Fibroblast of peridontal ligament (primary cell): ENCODE results near the gene ARAF.
"Not testable (repeated sequence)": the region's sequence is repeated elsewhere in the genome, so short reads cannot be mapped to it uniquely, and the experiment has no call there.

Experiments
- DNase-seq: peaks from one replicate; pipeline ENCODE4 v3.0.0-alpha.2; 2010; ENCODE audit errors: extremely low read depth

ARAF gene

GRCh38 chrX:47560934-47561658, at the start of gene ARAF:
Gene ARAF (plus strand): TSS chrX:47561205. CDS start chrX:47562968, 1,763 bp downstream.
- DNase-seq: peak; percentile 99

- DNase-seq: not testable (repeated sequence)
Observed at GRCh38 chrX:47512383-47512782, 48.6 kb upstream of the ARAF start.

- not testable (repeated sequence) for DNase-seq
Observed at GRCh38 chrX:47513034-47513965, 47.7 kb upstream of the ARAF start.

- DNase-seq: no peak
Observed at GRCh38 chrX:47514533-47515235, 46.3 kb upstream of the ARAF start.

GRCh38 chrX:47515941-47516665, 44.9 kb upstream of the ARAF start:
- no peak for DNase-seq

GRCh38 chrX:47518144-47518543, 42.9 kb upstream of the ARAF start:
- no peak for DNase-seq

GRCh38 chrX:47523297-47523696, 37.7 kb upstream of the ARAF start:
- peak; percentile 65 for DNase-seq

GRCh38 chrX:47523713-47524166, 37.3 kb upstream of the ARAF start:
- DNase-seq: no peak

GRCh38 chrX:47529548-47529947, 31.5 kb upstream of the ARAF start:
- no peak for DNase-seq

- no peak for DNase-seq
Observed at GRCh38 chrX:47530049-47530448, 31.0 kb upstream of the ARAF start.

GRCh38 chrX:47539860-47540259, 21.1 kb upstream of the ARAF start:
- peak; percentile 24 for DNase-seq

- DNase-seq: peak; percentile 91
Observed at GRCh38 chrX:47540754-47541538, 20.1 kb upstream of the ARAF start.

- no peak for DNase-seq
Observed at GRCh38 chrX:47543496-47543895, 17.5 kb upstream of the ARAF start.

GRCh38 chrX:47556045-47556623, 4.9 kb upstream of the ARAF start:
- DNase-seq: peak; percentile 91

GRCh38 chrX:47558436-47558835, 2.6 kb upstream of the ARAF start:
- DNase-seq: no peak

- no peak for DNase-seq
Observed at GRCh38 chrX:47560179-47560933, 649 bp upstream of the ARAF start.

GRCh38 chrX:47561659-47562151, 700 bp downstream of the ARAF start:
- no peak for DNase-seq

- peak; percentile 30 for DNase-seq
Observed at GRCh38 chrX:47562615-47563243, 1.7 kb downstream of the ARAF start.

- DNase-seq: peak; percentile 21
Observed at GRCh38 chrX:47563801-47564315, 2.9 kb downstream of the ARAF start.
